Fibroblast of lung (primary cell): Measurements from ENCODE around the gene GALNT8. TPM values are rescaled to one million over a fixed set of nuclear protein-coding genes. Genes with fewer than 3 reads are reported as not detected.
"Not testable (repeated sequence)": the region's sequence is repeated elsewhere in the genome, so short reads cannot be mapped to it uniquely, and the experiment has no call there.

Experiments used
- DNase-seq, 2 donors: peaks; one replicate each; pipeline versions ENCODE4 v3.0.0 to v3.0.0-alpha.2; 2010; ENCODE audit warnings: low read depth in 2 of 2
- H2AFZ ChIP-seq: 2 replicates; pipeline ENCODE4 v1.5.1; 2012; ENCODE audit warnings: low read length, control low read depth, inconsistent platforms
- H3K27ac ChIP-seq: 2 replicates; pipeline ENCODE4 v1.5.1; 2011; ENCODE audit warnings: low read length, control low read depth; ENCODE audit not compliant: insufficient read depth
- H3K27me3 ChIP-seq: 2 replicates; pipeline ENCODE4 v1.5.1; 2011; ENCODE audit warnings: mild to moderate bottlenecking, low read length; ENCODE audit not compliant: control insufficient read depth, insufficient read depth
- H3K36me3 ChIP-seq: 2 replicates; pipeline ENCODE4 v1.5.1; 2011; ENCODE audit warnings: low read length; ENCODE audit not compliant: control insufficient read depth, insufficient read depth
- H3K4me1 ChIP-seq: 2 replicates; pipeline ENCODE4 v1.5.1; 2011; ENCODE audit warnings: low read length; ENCODE audit not compliant: control insufficient read depth, insufficient read depth; ENCODE audit errors: extremely low read depth
- H3K4me2 ChIP-seq: 2 replicates; pipeline ENCODE4 v1.5.1; 2011; ENCODE audit warnings: low read length, control low read depth; ENCODE audit not compliant: insufficient read depth; ENCODE audit errors: extremely low read depth
- H3K4me3 ChIP-seq, 4 experiments: fragments of 200-600 bp in 1 of 4; sonication (generic) in 1 of 4; replicated peaks in 1 of 4; 2 replicates each; pipeline ENCODE4 v1.5.1; 2011 to 2016; ENCODE audit warnings: low read length in 4 of 4, low read depth in 3 of 4, mild to moderate bottlenecking in 3 of 4, control low read depth in 2 of 4, inconsistent platforms in 1 of 4, mixed read lengths in 1 of 4; ENCODE audit not compliant: insufficient read depth in 1 of 4; ENCODE audit errors: control extremely low read depth in 1 of 4
- H3K79me2 ChIP-seq: 2 replicates; pipeline ENCODE4 v1.5.1; 2012; ENCODE audit warnings: mild to moderate bottlenecking, low read length, inconsistent platforms; ENCODE audit not compliant: control insufficient read depth, insufficient read depth
- H3K9ac ChIP-seq: 2 replicates; pipeline ENCODE4 v1.5.1; 2011; ENCODE audit warnings: mild to moderate bottlenecking, low read length, control low read depth; ENCODE audit not compliant: insufficient read depth
- H3K9me3 ChIP-seq: 2 replicates; pipeline ENCODE4 v1.5.1; 2012; ENCODE audit warnings: low read depth, low read length; ENCODE audit not compliant: control insufficient read depth, insufficient read depth
- H4K20me1 ChIP-seq: 2 replicates; pipeline ENCODE4 v1.5.1; 2011; ENCODE audit warnings: low read length; ENCODE audit not compliant: control insufficient read depth, insufficient read depth; ENCODE audit errors: extremely low read depth
- CTCF ChIP-seq, 2 donors: IDR thresholded peaks in 1 of 2; conservative IDR thresholded peaks in 1 of 2; 1 replicate in 1 of 2; 2 replicates in 1 of 2; pipeline ENCODE4 v1.5.1; 2011 to 2012; ENCODE audit warnings: low read length in 2 of 2, control low read depth in 1 of 2, inconsistent platforms in 1 of 2, low read depth in 1 of 2, mild to moderate bottlenecking in 1 of 2
- EZH2 ChIP-seq: IDR thresholded peaks from 2 replicates; pipeline ENCODE4 v1.5.1; 2012; ENCODE audit warnings: low read length, control low read depth, mild to moderate bottlenecking; ENCODE audit errors: missing control alignments
- polyA plus RNA-seq, 2 donors: library from polyadenylated mRNA; depleted of rRNA in 1 of 2; stranded (reverse) in 1 of 2; unstranded in 1 of 2; fragments of >200 nt; gene quantifications; 2 replicates each; pipeline ENCODE4 v1.2.1, GENCODE V29; 2011 to 2012; ENCODE audit warnings: missing spikeins in 1 of 2
- total RNA-seq: library from RNA; depleted of rRNA; stranded (reverse); fragments of >200 nt; gene quantifications from 2 replicates; pipeline ENCODE4 v1.2.1, GENCODE V29; 2014

Gene GALNT8
- total and polyA plus RNA-seq, 2 donors (not counting 1 experiment from before 2014, with no cell fraction given) = under 0.01 TPM; not detected in 1

- Histone ChIP-seq H3K36me3 (no peaks in the 10 kb centered on the region), H3K9ac (no peak overlapping the region), H3K79me2 (no peaks in the 10 kb centered on the region), H2AFZ (no peak overlapping the region), H4K20me1 (no peaks in the 10 kb centered on the region), H3K4me1 (no peaks in the 10 kb centered on the region), H3K27ac (no peak overlapping the region), H3K27me3 (no peaks in the 10 kb centered on the region), H3K9me3 (no peaks in the 10 kb centered on the region), H3K4me2 (no peak overlapping the region), H3K4me3 (no peak overlapping the region)
- no peak for DNase-seq
- TF ChIP-seq CTCF (conservative IDR thresholded peaks at IDR 0.05 in 1 of 2, IDR thresholded peaks at IDR 0.05 in 1 of 2; ENCODE audit: low read depth in 1 of 2, low read length in 2 of 2) (no peak), EZH2 (no peak)
Observed at GRCh38 chr12:4717806-4718205, 2.4 kb upstream of the GALNT8 start.

- Histone ChIP-seq H3K27me3 (no peaks in the 10 kb centered on the region), H2AFZ (no peak overlapping the region), H3K4me1 (no peaks in the 10 kb centered on the region), H3K36me3 (no peaks in the 10 kb centered on the region), H4K20me1 (no peaks in the 10 kb centered on the region), H3K9ac (no peak overlapping the region), H3K4me3 (no peak overlapping the region), H3K4me2 (no peak overlapping the region), H3K27ac (no peak overlapping the region), H3K79me2 (no peaks in the 10 kb centered on the region), H3K9me3 (no peaks in the 10 kb centered on the region)
- TF ChIP-seq CTCF (conservative IDR thresholded peaks at IDR 0.05 in 1 of 2, IDR thresholded peaks at IDR 0.05 in 1 of 2; ENCODE audit: low read depth in 1 of 2, low read length in 2 of 2) (no peak), EZH2 (no peak)
- DNase-seq = no peak
Observed at GRCh38 chr12:4720637-4720995, 416 bp downstream of the GALNT8 start.

- not testable (repeated sequence) for H3K4me1 ChIP-seq, H3K4me3 ChIP-seq, H3K4me2 ChIP-seq, H4K20me1 ChIP-seq, H3K27me3 ChIP-seq, H3K79me2 ChIP-seq, H3K9ac ChIP-seq, H3K9me3 ChIP-seq, H3K27ac ChIP-seq, H3K36me3 ChIP-seq, H2AFZ ChIP-seq, DNase-seq
Observed at GRCh38 chr12:4721587-4721986, 1.4 kb downstream of the GALNT8 start.
